Testis (tissue), 3 donors: ENCODE data around the gene MAMLD1. TPM values are rescaled to one million over a fixed set of nuclear protein-coding genes. Genes with fewer than 3 reads are reported as not detected.

Experiments
- DNase-seq: peaks from one replicate; pipeline ENCODE4 v3.0.0-alpha.2; 2019
- H3K27ac ChIP-seq, 2 donors: fragments of 200-600 bp; sonication (generic); one replicate each; pipeline ENCODE4 v1.5.1; 2019
- H3K27me3 ChIP-seq: fragments of 200-600 bp; sonication (generic); one replicate; pipeline ENCODE4 v1.5.1; 2019
- H3K36me3 ChIP-seq: fragments of 200-600 bp; sonication (generic); one replicate; pipeline ENCODE4 v1.5.1; 2017; ENCODE audit warnings: low read depth; ENCODE audit errors: missing control alignments
- H3K4me1 ChIP-seq: fragments of 200-600 bp; sonication (generic); one replicate; pipeline ENCODE4 v1.5.1; 2019
- H3K4me3 ChIP-seq, 2 donors: fragments of 200-600 bp; sonication (generic); one replicate each; pipeline ENCODE4 v1.5.1; 2017 to 2019
- H3K9me3 ChIP-seq: fragments of 200-600 bp; sonication (generic); one replicate; pipeline ENCODE4 v1.5.1; 2017
- CTCF ChIP-seq, 3 experiments: fragments of 450-650 bp in 2 of 3; fragments of 200-600 bp in 1 of 3; sonication (generic) in 1 of 3; IDR thresholded peaks; one replicate each; pipeline ENCODE4 v1.5.1; 2016 to 2019; ENCODE audit warnings: antibody characterized with exemption in 3 of 3, mild to moderate bottlenecking in 2 of 3, moderate library complexity in 1 of 3
- POLR2A ChIP-seq: fragments of 450-650 bp; IDR thresholded peaks from one replicate; pipeline ENCODE4 v1.6.1; 2017; ENCODE audit warnings: antibody characterized with exemption, mild to moderate bottlenecking, moderate library complexity
- WGBS, 2 donors: methylation state at CpG; one replicate each; pipeline ENCODE4 v1.1.5; 2018; 5-methylcytosine and 5-hydroxymethylcytosine counted together
- intact Hi-C: fragments of 100-400 bp; cut with DNase I; formaldehyde crosslinking; loops from one replicate; pipeline ENCODE4 v1.15.1; 2023; ENCODE audit warnings: low total_unique reads
- polyA plus RNA-seq: library from polyadenylated mRNA; stranded (reverse); fragments of 350-450 nt; fragmentation: Illumina TruSeq; extraction: RNeasy Lipid Tissue Mini Kit (QIAGEN cat#74804); gene quantifications from one replicate; pipeline ENCODE4 v1.2.3, GENCODE V29; 2014; ENCODE audit warnings: low read depth, low replicate concordance; ENCODE audit not compliant: insufficient read depth
- total RNA-seq, 2 donors: library from RNA; depleted of rRNA; stranded (reverse); fragments of >200 nt; gene quantifications; one replicate each; pipeline ENCODE4 v1.2.3, GENCODE V29; 2016

Gene MAMLD1
- total and polyA plus RNA-seq, 3 donors from 2014 or later = 31.3 to 91.5 (median 70.6) TPM

GRCh38 chrX:150408561-150408960 is 45.4 kb downstream of the MAMLD1 start:
- Histone ChIP-seq H3K4me3 (no peak overlapping the region), H3K36me3 (no peaks in the 10 kb centered on the region), H3K27me3 (no peaks in the 10 kb centered on the region), H3K4me1 (no peaks in the 10 kb centered on the region), H3K9me3 (no peaks in the 10 kb centered on the region), H3K27ac (no peak overlapping the region)
- TF ChIP-seq CTCF (IDR thresholded peaks at IDR 0.05) (no peak), POLR2A (no peak)
- 40 to 59% methylated on average over 2 of the region's 2 CpGs for WGBS, 2 donors
- no peak for DNase-seq
- intact Hi-C loops = no loop called here

GRCh38 chrX:150409486-150409885 is 46.4 kb downstream of the MAMLD1 start:
- Histone ChIP-seq H3K36me3 (no peaks in the 10 kb centered on the region), H3K9me3 (no peaks in the 10 kb centered on the region), H3K27ac (no peak overlapping the region), H3K4me1 (no peaks in the 10 kb centered on the region), H3K4me3 (no peak overlapping the region), H3K27me3 (no peaks in the 10 kb centered on the region)
- intact Hi-C loops = no loop called here
- no peak for DNase-seq
- WGBS, 2 donors = 51 to 61% methylated on average over 3 of the region's 3 CpGs
- TF ChIP-seq POLR2A (no peak), CTCF (IDR thresholded peaks at IDR 0.05) (no peak)

- Histone ChIP-seq H3K4me3 (no peak overlapping the region), H3K36me3 (no peaks in the 10 kb centered on the region), H3K4me1 (no peaks in the 10 kb centered on the region), H3K27me3 (no peaks in the 10 kb centered on the region), H3K9me3 (no peaks in the 10 kb centered on the region), H3K27ac (no peak overlapping the region)
- intact Hi-C loops = no loop called here
- WGBS, 2 donors = 33 to 47% methylated on average over 1 to 2 of the region's 2 CpGs
- DNase-seq = no peak
- TF ChIP-seq CTCF (IDR thresholded peaks at IDR 0.05) (no peak), POLR2A (no peak)
Measured at GRCh38 chrX:150409964-150410363, 46.8 kb downstream of the MAMLD1 start.

- H3K27ac ChIP-seq = no peak overlapping the region
- DNase-seq = no peak
- intact Hi-C loops = no loop called here
- WGBS, 2 donors = 43 to 53% methylated on average over 2 of the region's 2 CpGs
- H3K4me1 ChIP-seq = no peaks in the 10 kb centered on the region
- no peak for TF ChIP-seq CTCF (IDR thresholded peaks at IDR 0.05)
- TF ChIP-seq POLR2A = no peak
- no peaks in the 10 kb centered on the region for H3K36me3 ChIP-seq
- H3K27me3 ChIP-seq = no peaks in the 10 kb centered on the region
- no peaks in the 10 kb centered on the region for H3K9me3 ChIP-seq
- H3K4me3 ChIP-seq = no peak overlapping the region
Measured at GRCh38 chrX:150410513-150410912, 47.4 kb downstream of the MAMLD1 start.

GRCh38 chrX:150411656-150412055 is 48.5 kb downstream of the MAMLD1 start:
- no peak for DNase-seq
- no peak for TF ChIP-seq POLR2A
- TF ChIP-seq CTCF (IDR thresholded peaks at IDR 0.05) = no peak
- no peak overlapping the region for H3K27ac ChIP-seq
- no peaks in the 10 kb centered on the region for H3K27me3 ChIP-seq
- WGBS, 2 donors = 42 to 70% methylated on average over 2 of the region's 2 CpGs
- no peak overlapping the region for H3K4me3 ChIP-seq
- H3K4me1 ChIP-seq = no peaks in the 10 kb centered on the region
- H3K9me3 ChIP-seq = no peaks in the 10 kb centered on the region
- H3K36me3 ChIP-seq = no peaks in the 10 kb centered on the region
- intact Hi-C loops = no loop called here
